Measurements from ENCODE around the gene TNPO1.

DNA sequence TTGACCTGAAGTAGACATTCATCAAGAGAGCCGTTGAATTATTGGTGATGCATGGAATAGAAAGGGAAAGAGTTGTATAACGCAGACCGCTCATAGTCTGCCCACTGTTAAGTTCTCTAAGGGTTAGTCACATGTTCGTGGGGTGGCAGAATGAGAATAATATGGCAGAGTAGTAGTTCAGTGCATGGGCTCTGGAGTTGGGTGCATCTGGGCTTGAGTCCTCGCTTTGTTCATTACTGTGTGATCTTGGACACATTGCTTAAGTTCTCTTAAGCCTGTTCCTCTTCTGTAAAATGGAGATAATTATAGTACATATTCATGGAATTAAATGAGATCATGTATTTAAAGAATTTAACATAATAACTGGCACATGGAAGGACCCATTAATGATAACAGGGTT, 23.6 kb downstream of the TNPO1 start:
- TF ChIP-seq, protein P1, sequence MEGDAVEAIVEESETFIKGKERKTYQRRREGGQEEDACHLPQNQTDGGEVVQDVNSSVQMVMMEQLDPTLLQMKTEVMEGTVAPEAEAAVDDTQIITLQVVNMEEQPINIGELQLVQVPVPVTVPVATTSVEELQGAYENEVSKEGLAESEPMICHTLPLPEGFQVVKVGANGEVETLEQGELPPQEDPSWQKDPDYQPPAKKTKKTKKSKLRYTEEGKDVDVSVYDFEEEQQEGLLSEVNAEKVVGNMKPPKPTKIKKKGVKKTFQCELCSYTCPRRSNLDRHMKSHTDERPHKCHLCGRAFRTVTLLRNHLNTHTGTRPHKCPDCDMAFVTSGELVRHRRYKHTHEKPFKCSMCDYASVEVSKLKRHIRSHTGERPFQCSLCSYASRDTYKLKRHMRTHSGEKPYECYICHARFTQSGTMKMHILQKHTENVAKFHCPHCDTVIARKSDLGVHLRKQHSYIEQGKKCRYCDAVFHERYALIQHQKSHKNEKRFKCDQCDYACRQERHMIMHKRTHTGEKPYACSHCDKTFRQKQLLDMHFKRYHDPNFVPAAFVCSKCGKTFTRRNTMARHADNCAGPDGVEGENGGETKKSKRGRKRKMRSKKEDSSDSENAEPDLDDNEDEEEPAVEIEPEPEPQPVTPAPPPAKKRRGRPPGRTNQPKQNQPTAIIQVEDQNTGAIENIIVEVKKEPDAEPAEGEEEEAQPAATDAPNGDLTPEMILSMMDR (IDR thresholded peaks at IDR 0.05), result no peak
- TF ChIP-seq EZH2 (IDR thresholded peaks at IDR 0.05), result no peak
